Measurements from ENCODE around the gene FOXL2NB.

The FOXL2NB gene

DNA sequence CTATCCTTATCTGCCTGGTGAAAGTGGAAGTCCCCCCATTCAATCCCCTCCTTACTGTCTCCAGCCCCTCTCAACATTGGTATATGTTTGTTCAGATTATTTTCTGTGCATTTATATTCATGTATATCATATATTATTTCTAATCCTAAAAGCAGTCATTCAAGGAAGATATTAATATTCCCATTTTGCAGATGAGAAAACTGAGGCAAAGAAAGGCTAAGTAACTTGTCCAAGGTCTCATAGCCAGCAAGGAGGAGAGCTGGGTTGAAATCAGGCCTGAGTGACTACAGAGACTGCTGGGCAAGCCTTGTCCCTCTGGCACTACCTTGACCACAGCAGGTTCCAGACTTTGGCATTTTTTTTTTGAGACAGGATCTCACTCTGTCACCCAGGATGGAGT lies 29.0 kb downstream of the FOXL2NB start:
- Histone ChIP-seq H3K9ac (ENCODE audit: low read length) (no peak overlapping the region), H3K4me1 (ENCODE audit: low read length) (no peaks in the 10 kb centered on the region), H2AFZ (ENCODE audit: low read depth, low read length) (no peak overlapping the region), H3K79me2 (ENCODE audit: low read length) (no peaks in the 10 kb centered on the region), H3K4me2 (ENCODE audit: low read length) (no peak overlapping the region), H3K4me3 (ENCODE audit: low read length) (no peak overlapping the region), H4K20me1 (ENCODE audit: insufficient read depth, low read length) (no peaks in the 10 kb centered on the region), H3K36me3 (replicated peaks; ENCODE audit: low read depth, low read length) (no peaks in the 10 kb centered on the region), H3K27me3 (ENCODE audit: low read depth, low read length) (peaks cover under 1% of the 10 kb centered on the region; the same call in 1 of the 2 replicates), H3K9me3 (ENCODE audit: insufficient read depth, low read length) (no peaks in the 10 kb centered on the region), H3K27ac (ENCODE audit: low read length) (no peak overlapping the region)
- no peak for TF ChIP-seq EZH2phosphoT487 (IDR thresholded peaks at IDR 0.05; ENCODE audit: low read depth)
- TF ChIP-seq, protein P1, sequence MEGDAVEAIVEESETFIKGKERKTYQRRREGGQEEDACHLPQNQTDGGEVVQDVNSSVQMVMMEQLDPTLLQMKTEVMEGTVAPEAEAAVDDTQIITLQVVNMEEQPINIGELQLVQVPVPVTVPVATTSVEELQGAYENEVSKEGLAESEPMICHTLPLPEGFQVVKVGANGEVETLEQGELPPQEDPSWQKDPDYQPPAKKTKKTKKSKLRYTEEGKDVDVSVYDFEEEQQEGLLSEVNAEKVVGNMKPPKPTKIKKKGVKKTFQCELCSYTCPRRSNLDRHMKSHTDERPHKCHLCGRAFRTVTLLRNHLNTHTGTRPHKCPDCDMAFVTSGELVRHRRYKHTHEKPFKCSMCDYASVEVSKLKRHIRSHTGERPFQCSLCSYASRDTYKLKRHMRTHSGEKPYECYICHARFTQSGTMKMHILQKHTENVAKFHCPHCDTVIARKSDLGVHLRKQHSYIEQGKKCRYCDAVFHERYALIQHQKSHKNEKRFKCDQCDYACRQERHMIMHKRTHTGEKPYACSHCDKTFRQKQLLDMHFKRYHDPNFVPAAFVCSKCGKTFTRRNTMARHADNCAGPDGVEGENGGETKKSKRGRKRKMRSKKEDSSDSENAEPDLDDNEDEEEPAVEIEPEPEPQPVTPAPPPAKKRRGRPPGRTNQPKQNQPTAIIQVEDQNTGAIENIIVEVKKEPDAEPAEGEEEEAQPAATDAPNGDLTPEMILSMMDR (IDR thresholded peaks at IDR 0.05; ENCODE audit: low read depth, low read length) = no peak

DNA sequence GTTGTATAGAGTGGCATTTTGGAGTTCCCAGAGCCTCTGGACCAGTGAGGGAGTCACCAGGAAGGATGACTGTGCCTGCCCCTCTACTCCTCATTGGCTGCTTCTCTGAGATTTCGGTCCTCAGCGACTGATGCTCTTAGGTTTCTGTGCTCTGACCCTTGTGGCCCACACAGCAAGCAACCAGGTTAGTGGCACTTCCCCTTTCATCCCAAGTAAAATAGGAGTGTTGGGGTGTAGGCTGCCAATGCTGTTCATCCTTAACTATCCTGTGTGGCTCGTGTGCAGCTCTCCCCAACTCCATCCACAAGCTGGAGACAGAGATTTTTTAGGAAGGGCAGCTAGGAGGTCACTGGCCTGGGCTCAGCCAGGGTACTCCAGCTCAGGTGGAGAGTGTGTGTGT lies 37.8 kb downstream of the FOXL2NB start:
- H3K27me3 ChIP-seq (ENCODE audit: low read depth, low read length) = peaks cover 3% of the 10 kb centered on the region; the same call in 1 of the 2 replicates
- TF ChIP-seq EZH2phosphoT487 (IDR thresholded peaks at IDR 0.05; ENCODE audit: low read depth) = no peak
- TF ChIP-seq, protein P1 (IDR thresholded peaks at IDR 0.05; ENCODE audit: low read depth, low read length) = no peak
- no peaks in the 10 kb centered on the region for H3K9me3 ChIP-seq (ENCODE audit: insufficient read depth, low read length)
- H3K79me2 ChIP-seq (ENCODE audit: low read length) = no peaks in the 10 kb centered on the region
- H3K4me1 ChIP-seq (ENCODE audit: low read length) = no peaks in the 10 kb centered on the region
- H3K36me3 ChIP-seq (replicated peaks; ENCODE audit: low read depth, low read length) = no peaks in the 10 kb centered on the region
- no peak overlapping the region for H3K9ac ChIP-seq (ENCODE audit: low read length)
- no peak overlapping the region for H2AFZ ChIP-seq (ENCODE audit: low read depth, low read length)
- H4K20me1 ChIP-seq (ENCODE audit: insufficient read depth, low read length) = no peaks in the 10 kb centered on the region
- H3K4me2 ChIP-seq (ENCODE audit: low read length) = no peak overlapping the region
- H3K27ac ChIP-seq (ENCODE audit: low read length) = no peak overlapping the region
- H3K4me3 ChIP-seq (ENCODE audit: low read length) = no peak overlapping the region

DNA sequence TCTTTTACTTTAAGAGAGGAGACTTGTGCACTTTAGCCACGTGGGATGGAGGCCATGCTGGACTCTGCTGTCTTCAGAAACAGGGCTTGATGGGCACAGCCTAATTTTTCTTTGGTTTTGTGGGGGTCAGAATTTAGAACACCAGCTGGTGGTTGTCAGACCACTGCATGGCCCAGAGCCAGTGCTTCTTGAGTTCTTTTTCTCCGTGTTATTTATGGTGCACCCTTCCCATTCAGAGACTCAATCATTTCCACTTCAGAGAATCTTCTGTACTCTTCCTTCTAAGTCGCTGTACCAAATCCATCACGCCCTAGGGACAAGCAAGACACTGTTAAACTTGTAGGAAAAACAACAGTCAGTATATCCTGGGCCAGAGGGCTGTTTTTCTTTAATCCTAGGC lies 38.9 kb downstream of the FOXL2NB start:
- peaks cover 3% of the 10 kb centered on the region; the same call in 1 of the 2 replicates for H3K27me3 ChIP-seq (ENCODE audit: low read depth, low read length)
- H3K4me3 ChIP-seq (ENCODE audit: low read length) = no peak overlapping the region
- H3K9me3 ChIP-seq (ENCODE audit: insufficient read depth, low read length) = no peaks in the 10 kb centered on the region
- no peak overlapping the region for H3K4me2 ChIP-seq (ENCODE audit: low read length)
- H2AFZ ChIP-seq (ENCODE audit: low read depth, low read length) = no peak overlapping the region
- no peak overlapping the region for H3K9ac ChIP-seq (ENCODE audit: low read length)
- H4K20me1 ChIP-seq (ENCODE audit: insufficient read depth, low read length) = no peaks in the 10 kb centered on the region
- no peaks in the 10 kb centered on the region for H3K79me2 ChIP-seq (ENCODE audit: low read length)
- no peaks in the 10 kb centered on the region for H3K36me3 ChIP-seq (replicated peaks; ENCODE audit: low read depth, low read length)
- no peaks in the 10 kb centered on the region for H3K4me1 ChIP-seq (ENCODE audit: low read length)
- no peak overlapping the region for H3K27ac ChIP-seq (ENCODE audit: low read length)
- no peak for TF ChIP-seq EZH2phosphoT487 (IDR thresholded peaks at IDR 0.05; ENCODE audit: low read depth)
- TF ChIP-seq, protein P1 (IDR thresholded peaks at IDR 0.05; ENCODE audit: low read depth, low read length) = no peak

- Histone ChIP-seq H3K27ac (ENCODE audit: low read length) (no peak overlapping the region), H3K27me3 (ENCODE audit: low read depth, low read length) (0 out of 2 replicates have a peak, but pooled peaks cover under 1% of the 10 kb centered on the region), H3K4me2 (ENCODE audit: low read length) (no peak overlapping the region), H2AFZ (ENCODE audit: low read depth, low read length) (no peak overlapping the region), H3K4me3 (ENCODE audit: low read length) (no peak overlapping the region), H3K9ac (ENCODE audit: low read length) (no peak overlapping the region), H3K79me2 (ENCODE audit: low read length) (no peaks in the 10 kb centered on the region), H4K20me1 (ENCODE audit: insufficient read depth, low read length) (no peaks in the 10 kb centered on the region), H3K9me3 (ENCODE audit: insufficient read depth, low read length) (no peaks in the 10 kb centered on the region), H3K36me3 (replicated peaks; ENCODE audit: low read depth, low read length) (no peaks in the 10 kb centered on the region), H3K4me1 (ENCODE audit: low read length) (no peaks in the 10 kb centered on the region)
- TF ChIP-seq, protein P1 (IDR thresholded peaks at IDR 0.05; ENCODE audit: low read depth, low read length) = no peak
- TF ChIP-seq EZH2phosphoT487 (IDR thresholded peaks at IDR 0.05; ENCODE audit: low read depth) = no peak
Measured at GRCh38 chr3:138987181-138987580, 40.2 kb downstream of the FOXL2NB start.
